ENCODE data around the gene TWIST1.

TWIST1 gene

DNA sequence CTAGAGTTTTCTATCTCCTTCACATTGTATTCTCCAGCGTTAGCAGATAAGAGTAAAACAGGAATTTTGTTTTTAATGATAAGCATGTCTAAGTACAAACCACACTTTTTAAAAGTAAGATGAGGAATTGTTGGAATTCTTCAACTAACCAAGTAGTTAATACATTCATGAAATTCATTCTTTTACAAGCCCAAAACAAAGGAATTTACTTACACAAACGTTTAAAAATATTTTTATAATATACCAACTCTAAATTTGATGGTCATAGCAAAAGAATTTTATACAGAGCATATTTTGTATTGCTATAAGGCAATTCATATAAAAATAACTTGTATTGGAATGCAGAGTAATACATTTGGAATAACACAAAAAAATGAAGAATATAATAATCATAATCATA lies 51.3 kb downstream of the TWIST1 start:
- TF ChIP-seq, protein P1, sequence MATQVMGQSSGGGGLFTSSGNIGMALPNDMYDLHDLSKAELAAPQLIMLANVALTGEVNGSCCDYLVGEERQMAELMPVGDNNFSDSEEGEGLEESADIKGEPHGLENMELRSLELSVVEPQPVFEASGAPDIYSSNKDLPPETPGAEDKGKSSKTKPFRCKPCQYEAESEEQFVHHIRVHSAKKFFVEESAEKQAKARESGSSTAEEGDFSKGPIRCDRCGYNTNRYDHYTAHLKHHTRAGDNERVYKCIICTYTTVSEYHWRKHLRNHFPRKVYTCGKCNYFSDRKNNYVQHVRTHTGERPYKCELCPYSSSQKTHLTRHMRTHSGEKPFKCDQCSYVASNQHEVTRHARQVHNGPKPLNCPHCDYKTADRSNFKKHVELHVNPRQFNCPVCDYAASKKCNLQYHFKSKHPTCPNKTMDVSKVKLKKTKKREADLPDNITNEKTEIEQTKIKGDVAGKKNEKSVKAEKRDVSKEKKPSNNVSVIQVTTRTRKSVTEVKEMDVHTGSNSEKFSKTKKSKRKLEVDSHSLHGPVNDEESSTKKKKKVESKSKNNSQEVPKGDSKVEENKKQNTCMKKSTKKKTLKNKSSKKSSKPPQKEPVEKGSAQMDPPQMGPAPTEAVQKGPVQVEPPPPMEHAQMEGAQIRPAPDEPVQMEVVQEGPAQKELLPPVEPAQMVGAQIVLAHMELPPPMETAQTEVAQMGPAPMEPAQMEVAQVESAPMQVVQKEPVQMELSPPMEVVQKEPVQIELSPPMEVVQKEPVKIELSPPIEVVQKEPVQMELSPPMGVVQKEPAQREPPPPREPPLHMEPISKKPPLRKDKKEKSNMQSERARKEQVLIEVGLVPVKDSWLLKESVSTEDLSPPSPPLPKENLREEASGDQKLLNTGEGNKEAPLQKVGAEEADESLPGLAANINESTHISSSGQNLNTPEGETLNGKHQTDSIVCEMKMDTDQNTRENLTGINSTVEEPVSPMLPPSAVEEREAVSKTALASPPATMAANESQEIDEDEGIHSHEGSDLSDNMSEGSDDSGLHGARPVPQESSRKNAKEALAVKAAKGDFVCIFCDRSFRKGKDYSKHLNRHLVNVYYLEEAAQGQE (IDR thresholded peaks at IDR 0.05; ENCODE audit: insufficient replicate concordance, low read depth), result no peak
- TF ChIP-seq GABPA (IDR thresholded peaks at IDR 0.05; ENCODE audit: low read depth) (no peak), POLR2AphosphoS5 (IDR thresholded peaks at IDR 0.05; ENCODE audit: low read depth) (no peak), SPI1 (IDR thresholded peaks at IDR 0.05; ENCODE audit: borderline replicate concordance, low read depth) (no peak)
- TF ChIP-seq, protein P2, sequence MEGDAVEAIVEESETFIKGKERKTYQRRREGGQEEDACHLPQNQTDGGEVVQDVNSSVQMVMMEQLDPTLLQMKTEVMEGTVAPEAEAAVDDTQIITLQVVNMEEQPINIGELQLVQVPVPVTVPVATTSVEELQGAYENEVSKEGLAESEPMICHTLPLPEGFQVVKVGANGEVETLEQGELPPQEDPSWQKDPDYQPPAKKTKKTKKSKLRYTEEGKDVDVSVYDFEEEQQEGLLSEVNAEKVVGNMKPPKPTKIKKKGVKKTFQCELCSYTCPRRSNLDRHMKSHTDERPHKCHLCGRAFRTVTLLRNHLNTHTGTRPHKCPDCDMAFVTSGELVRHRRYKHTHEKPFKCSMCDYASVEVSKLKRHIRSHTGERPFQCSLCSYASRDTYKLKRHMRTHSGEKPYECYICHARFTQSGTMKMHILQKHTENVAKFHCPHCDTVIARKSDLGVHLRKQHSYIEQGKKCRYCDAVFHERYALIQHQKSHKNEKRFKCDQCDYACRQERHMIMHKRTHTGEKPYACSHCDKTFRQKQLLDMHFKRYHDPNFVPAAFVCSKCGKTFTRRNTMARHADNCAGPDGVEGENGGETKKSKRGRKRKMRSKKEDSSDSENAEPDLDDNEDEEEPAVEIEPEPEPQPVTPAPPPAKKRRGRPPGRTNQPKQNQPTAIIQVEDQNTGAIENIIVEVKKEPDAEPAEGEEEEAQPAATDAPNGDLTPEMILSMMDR (IDR thresholded peaks at IDR 0.05; ENCODE audit: insufficient read depth, low read length), result no peak

More for the DNA sequence above, 51.3 kb downstream of the TWIST1 start:
- no peak overlapping the region for H3K4me3 ChIP-seq (replicated peaks; ENCODE audit: insufficient read depth, low read length)
- no peaks in the 10 kb centered on the region for H3K27me3 ChIP-seq (ENCODE audit: insufficient read depth, poor library complexity, severe bottlenecking)
- no peak overlapping the region for H3K27ac ChIP-seq (replicated peaks)
- DNase-seq (ENCODE audit: low read depth in 1 of 2, low spot score in 1 of 2), result no peak
